Occipital lobe (tissue), 2 donors: ENCODE results near the gene PEA15. TPM values are rescaled to one million over a fixed set of nuclear protein-coding genes. Genes with fewer than 3 reads are reported as not detected.

ENCODE experiments used
- DNase-seq: peaks from one replicate; lab custom pipeline; 2025; lab: John Stamatoyannopoulos, UW
- total RNA-seq: library from RNA; depleted of rRNA; stranded (reverse); fragments of >200 nt; gene quantifications from one replicate; pipeline ENCODE4 v1.2.3, GENCODE V29; 2014

Gene PEA15
- total RNA-seq, 1 donor from 2014 or later, result 99.0 TPM

- no peak for DNase-seq
These were observed 33.2 kb downstream of the PEA15 start for GRCh38 chr1:160238408-160238807.

- no peak for DNase-seq
These were observed 34.6 kb downstream of the PEA15 start for GRCh38 chr1:160239582-160240299.

DNA sequence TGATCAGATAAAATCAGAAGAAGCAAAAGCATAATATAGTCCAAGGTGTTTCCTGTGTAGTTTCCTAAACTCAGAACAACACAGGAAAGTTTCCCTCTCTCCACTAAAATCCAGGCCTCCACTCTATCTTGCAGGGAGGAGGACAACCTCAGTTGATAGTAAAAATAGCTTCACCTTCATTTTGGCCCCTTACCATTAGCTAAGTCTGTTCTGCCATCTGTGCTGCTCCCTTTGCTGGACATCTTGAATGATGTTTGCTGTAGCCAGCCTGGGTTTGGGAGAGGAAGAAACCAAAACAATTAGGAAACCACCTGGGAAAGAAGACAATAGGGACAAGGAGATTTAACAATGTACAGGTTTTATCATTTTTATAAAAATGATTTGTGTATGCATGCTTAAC, 38.6 kb downstream of the PEA15 start:
- no peak for DNase-seq

DNA sequence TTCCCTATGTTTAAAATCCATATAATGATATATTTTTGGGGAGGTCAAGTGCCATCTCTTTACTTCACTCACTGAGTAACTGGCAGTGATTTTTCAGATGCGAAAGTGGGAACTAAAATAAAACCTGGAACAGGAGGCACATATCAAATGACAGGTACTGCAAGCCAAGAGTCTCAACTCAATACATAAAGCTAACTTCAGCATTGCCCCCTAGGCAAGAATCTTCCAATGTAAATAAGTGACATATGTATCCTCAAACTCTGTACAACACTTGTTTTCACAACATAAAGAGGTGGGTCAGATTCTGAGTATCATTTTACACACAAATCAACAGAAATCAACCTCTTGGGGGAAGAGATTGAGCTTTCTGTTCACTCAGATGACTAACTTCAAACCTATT, 39.0 kb downstream of the PEA15 start:
- no peak for DNase-seq

GRCh38 chr1:160245434-160245833, 40.2 kb downstream of the PEA15 start:
- no peak for DNase-seq

DNA sequence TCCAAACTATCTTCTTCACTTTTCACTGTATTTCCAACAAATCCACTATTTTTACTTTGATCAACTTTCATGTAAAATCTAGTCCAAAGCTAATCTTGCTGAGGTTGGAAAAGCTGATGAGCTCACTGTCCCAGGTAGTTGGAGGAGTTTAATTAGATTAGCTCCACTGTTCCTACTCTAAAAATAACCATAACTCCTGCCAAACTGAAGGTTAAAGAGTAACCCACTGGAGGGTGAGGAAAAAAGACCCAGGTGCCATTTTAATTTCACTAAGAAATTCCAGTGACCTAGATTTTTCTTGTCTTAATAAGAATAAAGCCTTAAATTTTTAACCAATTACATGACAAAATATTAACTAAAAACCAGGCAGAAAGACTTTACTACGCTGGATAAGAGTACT, 41.9 kb downstream of the PEA15 start:
- no peak for DNase-seq

DNA sequence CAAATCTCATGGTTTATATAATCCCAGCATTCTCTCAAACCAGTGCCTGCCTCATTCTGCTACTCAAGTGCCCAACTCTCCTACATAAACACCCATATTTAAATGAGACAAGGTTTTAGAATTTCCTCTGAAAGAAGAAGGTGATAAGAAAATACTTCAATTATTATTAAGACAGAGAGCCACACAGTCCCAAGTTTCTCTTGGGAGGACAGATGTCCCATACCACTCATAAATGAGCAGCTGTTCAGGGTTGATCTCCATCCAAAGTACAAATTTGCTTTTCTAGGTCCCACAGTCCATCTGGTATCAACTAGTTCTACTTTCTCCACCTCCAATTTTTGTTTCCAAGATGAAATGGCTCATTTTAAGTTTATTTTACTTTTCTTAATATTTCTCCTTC, 45.8 kb downstream of the PEA15 start:
- no peak for DNase-seq

DNA sequence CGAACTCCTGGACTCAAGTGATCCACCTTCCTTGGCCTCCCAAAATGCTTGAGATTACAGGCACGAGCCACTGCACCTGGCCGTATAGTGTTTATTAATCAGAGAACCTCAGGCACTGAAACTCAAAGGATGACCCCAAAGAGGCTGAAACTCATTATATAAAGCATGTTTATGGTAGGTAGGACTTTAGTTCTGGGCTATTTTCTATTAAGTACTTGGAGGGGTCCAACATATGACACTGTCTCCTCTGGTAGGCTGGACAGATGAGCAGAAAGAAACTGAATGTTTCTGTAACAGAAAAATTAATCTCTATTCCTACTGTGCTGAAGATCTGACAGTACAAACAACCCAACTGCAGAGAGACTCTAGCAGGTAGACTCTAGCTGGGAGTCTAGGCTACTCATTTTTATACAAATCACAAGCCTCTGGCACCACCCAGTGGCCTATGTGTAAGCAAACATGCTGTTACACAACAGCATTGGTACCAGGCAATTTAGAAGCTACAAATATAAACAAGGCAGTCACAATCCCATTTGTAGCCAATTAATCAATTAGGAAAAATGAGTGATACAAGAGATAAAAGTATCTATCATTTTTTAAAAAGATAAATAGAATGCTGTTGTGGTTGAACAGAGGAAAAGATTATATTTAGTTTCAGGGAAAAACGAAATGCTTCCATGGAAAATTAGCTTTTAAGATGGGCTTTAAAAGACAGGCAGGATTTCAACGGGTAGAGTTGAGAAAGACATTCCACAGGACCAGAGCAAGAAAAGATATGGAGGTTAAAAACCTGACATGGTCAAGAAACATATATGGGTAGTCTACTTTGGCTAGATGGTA, 46.7 kb downstream of the PEA15 start:
- peak; percentile 48 for DNase-seq

DNA sequence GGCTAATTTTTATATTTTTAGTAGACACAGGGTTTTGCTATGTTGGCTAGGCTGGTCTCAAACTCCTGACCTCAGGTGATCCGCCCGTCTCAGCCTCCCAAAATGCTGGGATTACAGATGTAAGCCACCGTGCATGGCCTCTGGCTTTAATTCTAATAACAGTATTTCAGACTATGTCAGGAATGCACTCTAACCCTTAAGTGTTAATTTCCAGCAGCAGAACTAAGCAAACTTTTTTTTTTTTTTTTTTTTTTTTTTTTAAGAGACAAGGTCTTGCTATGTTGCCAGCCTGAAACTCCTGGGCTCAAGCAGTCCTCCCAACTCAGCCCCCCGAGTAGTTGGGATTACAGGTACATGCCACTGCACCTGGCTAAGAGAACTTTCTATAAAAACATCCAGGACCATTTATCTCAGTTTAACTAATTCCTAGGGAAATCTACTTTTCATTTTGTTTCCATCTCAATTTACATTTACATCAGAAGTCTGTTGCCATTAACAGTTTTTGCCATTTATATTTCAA, 50.7 kb downstream of the PEA15 start:
- DNase-seq, result no peak

GRCh38 chr1:160256396-160257046, 51.3 kb downstream of the PEA15 start:
- no peak for DNase-seq

- DNase-seq, result no peak
These were observed 52.3 kb downstream of the PEA15 start for GRCh38 chr1:160257411-160258015.

- no peak for DNase-seq
These were observed 53.1 kb downstream of the PEA15 start for GRCh38 chr1:160258177-160258798.

DNA sequence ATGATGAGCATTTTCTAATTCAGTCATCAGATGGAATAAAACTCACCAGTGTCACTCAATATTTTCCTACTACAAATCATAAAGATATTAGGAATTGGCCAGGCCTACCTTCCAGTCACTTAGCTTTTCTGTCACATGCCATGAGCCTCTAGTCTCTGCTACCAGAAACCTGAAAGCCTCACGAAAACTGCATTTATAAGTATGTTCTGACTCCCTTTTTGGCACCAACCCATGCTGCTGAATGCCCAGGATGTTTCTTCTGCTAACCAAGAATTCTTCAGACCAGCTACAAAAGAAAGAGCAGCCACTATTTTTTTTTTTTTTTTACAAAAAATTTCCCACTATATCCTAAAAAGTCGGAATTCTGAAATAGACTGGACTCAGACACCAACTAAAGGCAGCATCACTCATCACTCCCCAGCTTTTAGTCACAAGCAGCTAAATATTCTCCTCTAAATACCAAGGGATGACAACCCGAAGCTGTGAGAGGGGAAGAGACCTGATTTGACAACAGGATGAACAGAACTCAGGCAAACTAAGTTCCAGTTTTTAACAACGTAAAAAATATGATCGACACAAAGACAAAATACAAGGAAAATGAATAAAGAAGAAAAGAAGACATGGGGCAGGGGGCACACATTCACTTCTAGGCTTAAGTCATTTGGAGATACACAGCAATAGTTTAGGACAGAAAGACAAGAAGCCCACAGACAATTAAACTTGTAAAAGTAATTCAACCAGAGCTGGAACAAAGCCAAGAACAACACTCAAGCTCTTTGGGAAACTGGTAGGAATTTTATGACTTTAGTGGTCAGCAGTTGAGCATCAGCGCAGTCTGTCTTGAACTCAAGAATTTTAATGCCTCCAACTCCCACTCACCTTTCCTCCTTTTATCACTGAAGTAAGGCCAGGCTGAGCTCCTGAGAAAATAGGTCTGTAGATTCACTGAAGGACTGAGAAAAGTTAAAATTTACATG, 55.5 kb downstream of the PEA15 start:
- no peak for DNase-seq

DNA sequence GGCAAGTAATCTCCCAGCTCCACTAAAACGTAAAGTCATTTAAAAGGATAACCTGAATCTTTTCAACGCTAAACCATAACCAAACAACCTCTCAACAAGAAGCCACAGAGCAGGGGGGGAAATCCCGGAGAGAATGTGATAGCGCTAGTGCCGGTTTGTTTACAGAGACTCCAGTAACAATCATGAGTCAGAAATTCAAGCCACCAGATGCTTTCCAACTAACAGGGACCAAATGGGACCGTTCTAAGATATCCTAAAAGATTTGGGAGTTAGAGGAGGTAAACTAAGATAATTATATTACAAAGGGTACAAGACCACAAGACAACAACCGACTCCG, 56.3 kb downstream of the PEA15 start:
- DNase-seq, result no peak

DNA sequence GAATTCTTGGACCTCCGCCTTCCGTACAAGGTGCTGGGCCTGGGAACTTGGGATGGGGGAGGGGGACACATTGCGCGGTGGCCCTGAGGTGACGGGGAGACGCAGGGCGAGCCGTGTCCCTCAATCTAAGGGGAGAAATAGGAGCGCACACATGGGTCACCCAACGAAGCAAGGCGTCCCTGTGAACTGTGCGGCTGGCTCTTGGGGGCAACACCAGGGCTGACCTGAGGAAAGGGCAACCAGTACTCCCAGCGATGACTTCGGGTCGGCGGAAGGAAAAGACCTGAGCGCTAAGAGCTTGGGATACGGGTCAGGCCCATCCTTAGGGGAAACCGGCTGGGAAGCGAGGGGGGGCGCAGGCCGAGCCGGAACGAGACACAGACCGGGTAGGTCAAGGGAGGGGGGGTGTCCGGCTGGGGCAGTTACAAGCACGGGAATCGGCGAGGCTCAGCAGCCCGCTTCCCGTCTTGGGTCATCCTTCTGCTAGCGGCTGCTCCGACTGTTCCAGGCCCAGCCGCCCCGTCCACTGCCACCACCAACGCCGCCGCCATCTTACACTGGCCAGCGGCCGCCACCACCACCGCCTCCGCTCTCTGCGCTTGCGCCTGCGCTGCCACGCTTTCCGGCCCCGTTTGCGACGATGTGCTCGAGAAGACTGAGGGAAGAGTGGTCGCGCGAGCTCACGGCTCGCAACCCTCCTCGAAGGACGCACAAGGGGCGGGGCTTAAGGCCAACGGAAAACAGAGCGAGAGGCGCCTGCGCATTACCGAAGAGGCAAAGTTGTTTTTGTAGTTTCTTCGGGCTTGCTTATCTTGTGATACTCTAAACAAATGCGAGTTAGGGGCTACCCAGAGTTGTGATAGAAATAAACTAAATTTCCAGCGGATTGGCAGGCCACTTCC, 57.0 kb downstream of the PEA15 start, which contains the start of gene DCAF8:
DCAF8 (minus strand) TSS at position 657 of the 902 bp plus-strand sequence. CDS start 18,541 bp downstream, outside the sequence.
- peak; percentile 95 for DNase-seq

- DNase-seq, result no peak
These were observed 59.7 kb downstream of the PEA15 start for GRCh38 chr1:160264795-160265307.
